IMR-90 (cell line): ENCODE measurements around the gene PRSS22. TPM values are rescaled to one million over a fixed set of nuclear protein-coding genes. Genes with fewer than 3 reads are reported as not detected.

Source experiments
- ATAC-seq: fragments of 200-7000 bp; cut with Tn5 transposase; 2 replicates; pipeline ENCODE4 v1.9.1; 2020; ENCODE audit warnings: low read depth, mild to moderate bottlenecking, moderate library complexity
- BruUV-seq: library from RNA; stranded (reverse); fragments of 400-500 nt; replicated peaks from 2 replicates; lab custom pipeline; 2021; lab: Mats Ljungman, UMichigan
- CTCF ChIA-PET: fragments of 300-600 bp; formaldehyde crosslinking; extraction: SDS; loops from one replicate; lab custom pipeline; 2021; ENCODE audit warnings: antibody characterized with exemption; lab: Yijun Ruan, JAX
- POLR2A ChIA-PET: fragments of 300-600 bp; sonication (Branson Sonifier 250); formaldehyde crosslinking; loops from one replicate; lab custom pipeline; 2022; ENCODE audit warnings: antibody characterized with exemption; ENCODE audit not compliant: unreplicated experiment; lab: Charles Lee
- DNase-seq: peaks from one replicate; pipeline ENCODE4 v3.0.0; 2013
- H2AFZ ChIP-seq: replicated peaks from 2 replicates; pipeline ENCODE3; 2013; ENCODE audit warnings: low read length, mild to moderate bottlenecking; ENCODE audit not compliant: poor library complexity
- H2AK5ac ChIP-seq: 2 replicates; pipeline ENCODE4 v1.6.1; 2013; ENCODE audit warnings: low read depth, low read length, inconsistent platforms
- H2AK9ac ChIP-seq: replicated peaks from 2 replicates; pipeline ENCODE3; 2013; ENCODE audit warnings: mild to moderate bottlenecking, low read depth, low read length, moderate library complexity; ENCODE audit not compliant: poor library complexity
- H2BK120ac ChIP-seq: 2 replicates; pipeline ENCODE4 v1.6.1; 2013; ENCODE audit warnings: low read depth, low read length, inconsistent platforms
- H2BK15ac ChIP-seq: 3 replicates; pipeline ENCODE4 v1.6.1; 2013; ENCODE audit warnings: low read depth, low read length, inconsistent platforms
- H2BK20ac ChIP-seq: 2 replicates; pipeline ENCODE4 v1.6.1; 2013; ENCODE audit warnings: low read depth, mild to moderate bottlenecking, inconsistent platforms, low read length, moderate library complexity
- H2BK5ac ChIP-seq: 2 replicates; pipeline ENCODE4 v1.6.1; 2013; ENCODE audit warnings: mild to moderate bottlenecking, low read depth, low read length, inconsistent platforms; ENCODE audit not compliant: poor library complexity, severe bottlenecking
- H3K14ac ChIP-seq: replicated peaks from 2 replicates; pipeline ENCODE4 v1.6.1; 2013; ENCODE audit warnings: low read depth, low read length, inconsistent platforms
- H3K18ac ChIP-seq: 2 replicates; pipeline ENCODE4 v1.6.1; 2013; ENCODE audit warnings: low read depth, low read length, control low read depth
- H3K23ac ChIP-seq: 2 replicates; pipeline ENCODE4 v1.6.1; 2013; ENCODE audit warnings: low read depth, low read length, inconsistent platforms
- H3K27ac ChIP-seq: 2 replicates; pipeline ENCODE4 v1.5.1; 2013; ENCODE audit warnings: mild to moderate bottlenecking, control low read depth, low read length; ENCODE audit not compliant: insufficient read depth
- H3K27me3 ChIP-seq: 2 replicates; pipeline ENCODE4 v1.6.1; 2013; ENCODE audit warnings: low read length; ENCODE audit not compliant: control insufficient read depth, insufficient read depth
- H3K36me3 ChIP-seq: 2 replicates; pipeline ENCODE4 v1.6.1; 2013; ENCODE audit warnings: low read length, mixed read lengths; ENCODE audit not compliant: control insufficient read depth, insufficient read depth
- H3K4ac ChIP-seq: 2 replicates; pipeline ENCODE4 v1.6.1; 2013; ENCODE audit warnings: low read depth, low read length, inconsistent platforms
- H3K4me1 ChIP-seq: 2 replicates; pipeline ENCODE4 v1.6.1; 2013; ENCODE audit warnings: low read length, mixed read lengths; ENCODE audit not compliant: control insufficient read depth, insufficient read depth
- H3K4me2 ChIP-seq: 2 replicates; pipeline ENCODE4 v1.6.1; 2013; ENCODE audit warnings: low read depth, mild to moderate bottlenecking, control low read depth, low read length, moderate library complexity
- H3K4me3 ChIP-seq: 2 replicates; pipeline ENCODE4 v1.5.1; 2013; ENCODE audit warnings: low read depth, mild to moderate bottlenecking, control low read depth, low read length, moderate library complexity; ENCODE audit not compliant: insufficient read depth
- H3K56ac ChIP-seq: 2 replicates; pipeline ENCODE4 v1.6.1; 2013; ENCODE audit warnings: low read length, inconsistent platforms; ENCODE audit not compliant: insufficient read depth; ENCODE audit errors: extremely low read depth
- H3K79me1 ChIP-seq, 2 experiments: 2 replicates each; pipeline ENCODE4 v1.6.1; 2013; ENCODE audit warnings: low read length in 2 of 2, inconsistent platforms in 1 of 2, low read depth in 1 of 2
- H3K9ac ChIP-seq: 2 replicates; pipeline ENCODE4 v1.6.1; 2013; ENCODE audit warnings: low read depth, low read length, control low read depth
- H3K9me1 ChIP-seq: 2 replicates; pipeline ENCODE4 v1.6.1; 2013; ENCODE audit warnings: low read length, inconsistent platforms; ENCODE audit not compliant: insufficient read depth
- H3K9me3 ChIP-seq: 2 replicates; pipeline ENCODE4 v1.6.1; 2013; ENCODE audit warnings: low read length; ENCODE audit not compliant: control insufficient read depth, insufficient read depth
- H4K20me1 ChIP-seq: 2 replicates; pipeline ENCODE4 v1.6.1; 2013; ENCODE audit warnings: low read length, inconsistent platforms; ENCODE audit not compliant: insufficient read depth
- H4K5ac ChIP-seq: 2 replicates; pipeline ENCODE4 v1.6.1; 2013; ENCODE audit warnings: mild to moderate bottlenecking, low read depth, low read length, control low read depth
- H4K8ac ChIP-seq, 2 experiments: 2 replicates each; pipeline ENCODE4 v1.6.1; 2013; ENCODE audit warnings: low read depth in 2 of 2, low read length in 2 of 2, control low read depth in 1 of 2, inconsistent platforms in 1 of 2
- H4K91ac ChIP-seq: 2 replicates; pipeline ENCODE4 v1.6.1; 2013; ENCODE audit warnings: low read depth, low read length, inconsistent platforms; ENCODE audit not compliant: insufficient read depth
- BHLHE40 ChIP-seq: fragments of 150-350 bp; IDR thresholded peaks from 2 replicates; pipeline ENCODE4 v1.6.1; 2016; ENCODE audit warnings: mild to moderate bottlenecking, low read depth, low read length
- CEBPB ChIP-seq: IDR thresholded peaks from 2 replicates; pipeline ENCODE4 v1.6.1; 2012; ENCODE audit warnings: low read depth, low read length, improper control_type of control experiment
- CHD1 ChIP-seq: IDR thresholded peaks from 2 replicates; pipeline ENCODE4 v1.6.1; 2012; ENCODE audit warnings: low read depth, low read length, improper control_type of control experiment
- CTCF ChIP-seq: conservative IDR thresholded peaks from 2 replicates; pipeline ENCODE4 v1.5.1; 2012; ENCODE audit warnings: mild to moderate bottlenecking, low read depth, low read length, improper control_type of control experiment
- ELK1 ChIP-seq: fragments of 150-350 bp; IDR thresholded peaks from 2 replicates; pipeline ENCODE4 v1.6.1; 2016; ENCODE audit warnings: low read depth, mild to moderate bottlenecking, low read length, moderate library complexity, borderline replicate concordance
- FOS ChIP-seq: fragments of 150-350 bp; IDR thresholded peaks from 2 replicates; pipeline ENCODE4 v1.6.1; 2016; ENCODE audit warnings: low read depth, low read length
- MAFK ChIP-seq: IDR thresholded peaks from 2 replicates; pipeline ENCODE4 v1.6.1; 2012; ENCODE audit warnings: low read depth, low read length, improper control_type of control experiment
- MAZ ChIP-seq: IDR thresholded peaks from 2 replicates; pipeline ENCODE4 v1.6.1; 2012; ENCODE audit warnings: low read depth, mild to moderate bottlenecking, low read length, improper control_type of control experiment, moderate library complexity, borderline replicate concordance
- MXI1 ChIP-seq: IDR thresholded peaks from 2 replicates; pipeline ENCODE4 v1.6.1; 2012; ENCODE audit warnings: low read depth, mild to moderate bottlenecking, low read length, moderate library complexity, borderline replicate concordance
- NFE2L2 ChIP-seq: fragments of 150-350 bp; IDR thresholded peaks from 2 replicates; pipeline ENCODE4 v1.6.1; 2016; ENCODE audit warnings: low read depth, mild to moderate bottlenecking, low read length
- POLR2A ChIP-seq: IDR thresholded peaks from 2 replicates; pipeline ENCODE4 v1.6.1; 2012; ENCODE audit warnings: mild to moderate bottlenecking, low read depth, low read length
- RAD21 ChIP-seq: IDR thresholded peaks from 2 replicates; pipeline ENCODE4 v1.6.1; 2012; ENCODE audit warnings: low read length, improper control_type of control experiment
- RCOR1 ChIP-seq: IDR thresholded peaks from 2 replicates; pipeline ENCODE4 v1.6.1; 2012; ENCODE audit warnings: mild to moderate bottlenecking, low read length, improper control_type of control experiment; ENCODE audit not compliant: insufficient replicate concordance
- RFX5 ChIP-seq: IDR thresholded peaks from 2 replicates; pipeline ENCODE4 v1.8.0; 2012; ENCODE audit warnings: low read depth, mild to moderate bottlenecking, low read length, moderate library complexity
- SMC3 ChIP-seq: fragments of 150-350 bp; IDR thresholded peaks from 2 replicates; pipeline ENCODE4 v1.6.1; 2016; ENCODE audit warnings: low read depth, mild to moderate bottlenecking, antibody characterized with exemption, low read length, moderate library complexity
- USF2 ChIP-seq: fragments of 150-350 bp; IDR thresholded peaks from 2 replicates; pipeline ENCODE4 v1.6.1; 2017; ENCODE audit warnings: mild to moderate bottlenecking, antibody characterized with exemption, low read length, low read depth
- WGBS, 2 experiments: methylation state at CpG; one replicate each; pipeline versions ENCODE4 v1.1.5 to v1.1.7; 2013; ENCODE audit warnings: missing lambda C conversion rate in 2 of 2; ENCODE audit not compliant: insufficient read length in 1 of 2; ENCODE audit errors: extremely low coverage in 2 of 2; 5-methylcytosine and 5-hydroxymethylcytosine counted together
- dilution Hi-C: fragments of 300-500 bp; cut with HindIII; formaldehyde crosslinking; loops from one replicate; pipeline ENCODE4 v1.14.3; 2018; ENCODE audit warnings: low sequenced_read_pairs; ENCODE audit not compliant: unreplicated experiment
- in situ Hi-C: fragments of 300-500 bp; cut with MboI; formaldehyde crosslinking; loops from 3 replicates; pipeline ENCODE4 v1.14.3; 2019; ENCODE audit warnings: low sequenced_read_pairs, inconsistent platforms, mixed read lengths
- intact Hi-C: fragments of 100-400 bp; cut with micrococcal nuclease; formaldehyde crosslinking; loops from 2 replicates; pipeline ENCODE4 v1.10.0; 2022
- polyA plus RNA-seq, 3 experiments: library from polyadenylated mRNA; depleted of rRNA; stranded (reverse); fragments of >200 nt; gene quantifications; 2 replicates each; pipeline ENCODE4 v1.2.3, GENCODE V29; 2012; ENCODE audit warnings: low replicate concordance in 1 of 3
- total RNA-seq: library from RNA; depleted of rRNA; stranded (reverse); fragments of >200 nt; gene quantifications from 2 replicates; pipeline ENCODE4 v1.2.3, GENCODE V29; 2012

PRSS22 gene
- total and polyA plus RNA-seq, 2 of the 4 experiments (the other 2 are of a cell fraction): not detected

- Histone ChIP-seq H3K9me1 (peaks cover 6% of the 10 kb centered on the region), H3K4me2 (no peak overlapping the region), H3K4ac (no peak overlapping the region), H4K8ac (no peak overlapping the region), H2AFZ (no peak overlapping the region), H3K4me1 (peaks cover 4% of the 10 kb centered on the region), H3K36me3 (no peaks in the 10 kb centered on the region), H3K27ac (no peak overlapping the region), H3K18ac (no peak overlapping the region), H4K5ac (no peak overlapping the region), H2BK5ac (no peak overlapping the region), H2BK120ac (no peak overlapping the region), H2BK15ac (no peak overlapping the region), H3K4me3 (no peak overlapping the region), H3K14ac (no peak overlapping the region), H4K91ac (no peak overlapping the region), H3K56ac (no peak overlapping the region), H4K20me1 (peaks cover 4% of the 10 kb centered on the region; the same call in 1 of the 2 replicates), H3K27me3 (peaks cover 9% of the 10 kb centered on the region), H3K9ac (no peak overlapping the region), H3K9me3 (no peaks in the 10 kb centered on the region), H3K79me1 (no peaks in the 10 kb centered on the region), H2AK5ac (no peak overlapping the region), H2BK20ac (no peak overlapping the region), H3K23ac (no peak overlapping the region), H2AK9ac (no peak overlapping the region)
- WGBS, 2 experiments: no CpG with 5 or more reads among the region's 5 CpGs
- ChIA-PET CTCF (interaction anchor here (3.1 kb wide), 1 partner anchor 23 kb away, joined by 14 read pairs; no protein-coding TSS in a partner anchor), POLR2A (no interaction called here)
- TF ChIP-seq RAD21 (no peak), SMC3 (no peak), NFE2L2 (no peak), RCOR1 (no peak), CEBPB (no peak), BHLHE40 (no peak), MAFK (no peak), CHD1 (no peak), USF2 (no peak), RFX5 (no peak), FOS (no peak), MXI1 (no peak), CTCF (no peak), ELK1 (no peak), MAZ (no peak), POLR2A (no peak)
- ATAC-seq: no peak
- DNase-seq: no peak
- in situ Hi-C loops (no loop called here), dilution Hi-C loops (no loop called here), intact Hi-C loops (no loop called here)
- no TSS peak for BruUV-seq
These were observed 12.9 kb downstream of the PRSS22 start for GRCh38 chr16:2845116-2845515.
